ENCODE results near the gene CERS2.

GRCh38 chr1:150987924-150988323 is 13.3 kb upstream of the CERS2 start:
- TF ChIP-seq, protein P1, sequence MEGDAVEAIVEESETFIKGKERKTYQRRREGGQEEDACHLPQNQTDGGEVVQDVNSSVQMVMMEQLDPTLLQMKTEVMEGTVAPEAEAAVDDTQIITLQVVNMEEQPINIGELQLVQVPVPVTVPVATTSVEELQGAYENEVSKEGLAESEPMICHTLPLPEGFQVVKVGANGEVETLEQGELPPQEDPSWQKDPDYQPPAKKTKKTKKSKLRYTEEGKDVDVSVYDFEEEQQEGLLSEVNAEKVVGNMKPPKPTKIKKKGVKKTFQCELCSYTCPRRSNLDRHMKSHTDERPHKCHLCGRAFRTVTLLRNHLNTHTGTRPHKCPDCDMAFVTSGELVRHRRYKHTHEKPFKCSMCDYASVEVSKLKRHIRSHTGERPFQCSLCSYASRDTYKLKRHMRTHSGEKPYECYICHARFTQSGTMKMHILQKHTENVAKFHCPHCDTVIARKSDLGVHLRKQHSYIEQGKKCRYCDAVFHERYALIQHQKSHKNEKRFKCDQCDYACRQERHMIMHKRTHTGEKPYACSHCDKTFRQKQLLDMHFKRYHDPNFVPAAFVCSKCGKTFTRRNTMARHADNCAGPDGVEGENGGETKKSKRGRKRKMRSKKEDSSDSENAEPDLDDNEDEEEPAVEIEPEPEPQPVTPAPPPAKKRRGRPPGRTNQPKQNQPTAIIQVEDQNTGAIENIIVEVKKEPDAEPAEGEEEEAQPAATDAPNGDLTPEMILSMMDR (IDR thresholded peaks at IDR 0.05): no peak
- TF ChIP-seq POLR2A (IDR thresholded peaks at IDR 0.05): no peak

Data from esophagus squamous epithelium (tissue), 4 donors.